AG09319 (cell line): ENCODE measurements around the gene COX18.

ENCODE experiments used
- DNase-seq: peaks from one replicate; pipeline ENCODE4 v3.0.0-alpha.2; 2010; ENCODE audit warnings: low read depth; ENCODE audit errors: extremely low read depth
- CTCF ChIP-seq: IDR thresholded peaks from 2 replicates; pipeline ENCODE4 v1.5.1; 2011; ENCODE audit warnings: low read depth, mild to moderate bottlenecking, inconsistent platforms, low read length, moderate library complexity

The COX18 gene

GRCh38 chr4:73069338-73070073, at the start of gene COX18:
Gene COX18, minus strand, starts transcription at chr4:73069716. Its CDS starts 67 bp downstream, at chr4:73069649.
- TF ChIP-seq CTCF: no peak
- peak; percentile 97 for DNase-seq

- no peak for TF ChIP-seq CTCF
- DNase-seq: no peak
These were observed 40.0 kb upstream of the COX18 start for GRCh38 chr4:73109493-73109892.

GRCh38 chr4:73104695-73105094, 35.2 kb upstream of the COX18 start:
- no peak for DNase-seq
- TF ChIP-seq CTCF: no peak

GRCh38 chr4:73103799-73104503, 34.4 kb upstream of the COX18 start:
- no peak for DNase-seq

GRCh38 chr4:73099143-73099542, 29.6 kb upstream of the COX18 start:
- no peak for DNase-seq
- TF ChIP-seq CTCF: no peak

More at GRCh38 chr4:73103799-73104503, 34.4 kb upstream of the COX18 start:
- TF ChIP-seq CTCF: no peak

- DNase-seq: no peak
- no peak for TF ChIP-seq CTCF
These were observed 29.2 kb upstream of the COX18 start for GRCh38 chr4:73098713-73099112.

- TF ChIP-seq CTCF: no peak
These were observed 28.5 kb upstream of the COX18 start for GRCh38 chr4:73098016-73098415.

More at GRCh38 chr4:73098016-73098415, 28.5 kb upstream of the COX18 start:
- no peak for DNase-seq
